NCI-H82 treated with DMSO at 0.1 percent for 48 hours (cell line): Measurements from ENCODE around the gene DHFR2.
"Not testable (repeated sequence)": the region's sequence is repeated elsewhere in the genome, so short reads cannot be mapped to it uniquely, and the experiment has no call there.

Source experiments
- DNase-seq: peaks from one replicate; lab custom pipeline; 2025; ENCODE audit not compliant: unreplicated experiment; lab: John Stamatoyannopoulos, UW

DHFR2 gene

GRCh38 chr3:94062513-94063404 lies at the start of gene DHFR2, which contains the start of gene NSUN3:
DHFR2 (minus strand) TSS chr3:94062916; CDS start chr3:94061511, 1,405 bp downstream.
NSUN3 (plus strand) TSS chr3:94063061; CDS start chr3:94063127, 66 bp downstream.
- DNase-seq: peak; percentile 96

GRCh38 chr3:94110854-94111253 lies 48.1 kb upstream of the DHFR2 start:
- no peak for DNase-seq

GRCh38 chr3:94110232-94110631 lies 47.5 kb upstream of the DHFR2 start:
- DNase-seq: not testable (repeated sequence)

- no peak for DNase-seq
Measured at GRCh38 chr3:94106268-94106667, 43.6 kb upstream of the DHFR2 start.

GRCh38 chr3:94101860-94102259 lies 39.1 kb upstream of the DHFR2 start:
- DNase-seq: no peak

- DNase-seq: no peak
Measured at GRCh38 chr3:94099311-94099710, 36.6 kb upstream of the DHFR2 start.

GRCh38 chr3:94098452-94098851 lies 35.7 kb upstream of the DHFR2 start:
- no peak for DNase-seq

GRCh38 chr3:94095111-94095510 lies 32.4 kb upstream of the DHFR2 start:
- no peak for DNase-seq

- no peak for DNase-seq
Measured at GRCh38 chr3:94093151-94093550, 30.4 kb upstream of the DHFR2 start.

GRCh38 chr3:94092086-94092485 lies 29.4 kb upstream of the DHFR2 start:
- no peak for DNase-seq

GRCh38 chr3:94089126-94089525 lies 26.4 kb upstream of the DHFR2 start:
- DNase-seq: no peak

GRCh38 chr3:94083261-94083660 lies 20.5 kb upstream of the DHFR2 start:
- DNase-seq: no peak

GRCh38 chr3:94082391-94082937 lies 19.7 kb upstream of the DHFR2 start:
- DNase-seq: no peak

GRCh38 chr3:94081884-94082283 lies 19.2 kb upstream of the DHFR2 start:
- DNase-seq: no peak

- not testable (repeated sequence) for DNase-seq
Measured at GRCh38 chr3:94080552-94080951, 17.8 kb upstream of the DHFR2 start.

- no peak for DNase-seq
Measured at GRCh38 chr3:94076055-94076454, 13.3 kb upstream of the DHFR2 start.

- DNase-seq: no peak
Measured at GRCh38 chr3:94071713-94072284, 9.1 kb upstream of the DHFR2 start.

- DNase-seq: no peak
Measured at GRCh38 chr3:94070341-94070911, 7.7 kb upstream of the DHFR2 start.

GRCh38 chr3:94069194-94069813 lies 6.6 kb upstream of the DHFR2 start:
- no peak for DNase-seq

GRCh38 chr3:94066506-94067500 lies 4.1 kb upstream of the DHFR2 start:
- DNase-seq: no peak
